ENCODE measurements around the gene TEX38.

DNA sequence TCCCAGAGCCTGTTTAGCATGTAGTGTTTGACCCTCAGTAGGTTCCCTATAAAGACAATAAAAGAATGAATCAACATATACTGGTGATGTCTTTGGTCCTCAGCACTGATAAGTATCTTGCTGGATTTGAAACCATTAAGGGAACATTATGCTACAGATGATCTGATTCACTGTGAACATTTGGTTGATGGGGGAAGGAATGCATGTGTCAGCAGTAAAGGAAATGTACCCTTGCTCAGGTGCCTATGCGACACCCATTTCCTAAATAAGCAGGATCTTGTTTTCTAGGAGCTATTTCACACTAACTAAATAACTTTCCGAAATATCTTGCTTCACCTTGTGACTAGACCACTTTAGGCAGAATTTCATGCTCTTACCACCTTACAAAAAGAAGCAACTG lies 13.0 kb downstream of the TEX38 start:
- TF ChIP-seq EP300 (IDR thresholded peaks at IDR 0.05), result no peak
- TF ChIP-seq EHMT2 (IDR thresholded peaks at IDR 0.05; ENCODE audit: low read depth), result no peak
- TF ChIP-seq, protein P1, sequence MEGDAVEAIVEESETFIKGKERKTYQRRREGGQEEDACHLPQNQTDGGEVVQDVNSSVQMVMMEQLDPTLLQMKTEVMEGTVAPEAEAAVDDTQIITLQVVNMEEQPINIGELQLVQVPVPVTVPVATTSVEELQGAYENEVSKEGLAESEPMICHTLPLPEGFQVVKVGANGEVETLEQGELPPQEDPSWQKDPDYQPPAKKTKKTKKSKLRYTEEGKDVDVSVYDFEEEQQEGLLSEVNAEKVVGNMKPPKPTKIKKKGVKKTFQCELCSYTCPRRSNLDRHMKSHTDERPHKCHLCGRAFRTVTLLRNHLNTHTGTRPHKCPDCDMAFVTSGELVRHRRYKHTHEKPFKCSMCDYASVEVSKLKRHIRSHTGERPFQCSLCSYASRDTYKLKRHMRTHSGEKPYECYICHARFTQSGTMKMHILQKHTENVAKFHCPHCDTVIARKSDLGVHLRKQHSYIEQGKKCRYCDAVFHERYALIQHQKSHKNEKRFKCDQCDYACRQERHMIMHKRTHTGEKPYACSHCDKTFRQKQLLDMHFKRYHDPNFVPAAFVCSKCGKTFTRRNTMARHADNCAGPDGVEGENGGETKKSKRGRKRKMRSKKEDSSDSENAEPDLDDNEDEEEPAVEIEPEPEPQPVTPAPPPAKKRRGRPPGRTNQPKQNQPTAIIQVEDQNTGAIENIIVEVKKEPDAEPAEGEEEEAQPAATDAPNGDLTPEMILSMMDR (IDR thresholded peaks at IDR 0.05), result no peak
- TF ChIP-seq MYC (IDR thresholded peaks at IDR 0.05; ENCODE audit: borderline replicate concordance, low read length), result no peak
- no peak for TF ChIP-seq CBX2 (IDR thresholded peaks at IDR 0.05; ENCODE audit: borderline replicate concordance, low read depth)
- no peak for TF ChIP-seq POLR2AphosphoS2 (conservative IDR thresholded peaks at IDR 0.05; ENCODE audit: low read length)
- no peak for TF ChIP-seq JUN (IDR thresholded peaks at IDR 0.05)

Data from A549 (cell line).